HG02852 (cell line): ENCODE results near the gene OR51L1.

Source experiments
- ATAC-seq: cut with Tn5 transposase; IDR thresholded peaks from one replicate; pipeline ENCODE4 v1.9.1; 2021; ENCODE audit warnings: mild to moderate bottlenecking, moderate library complexity; ENCODE audit not compliant: unreplicated experiment

The OR51L1 gene

GRCh38 chr11:5046226-5046625 lies 51.6 kb downstream of the OR51L1 start, which contains the start of gene OR52J3:
TSS of gene OR52J3 (plus strand) at chr11:5046526. CDS start at chr11:5046526, 0 bp downstream.
- ATAC-seq, result no peak

- no peak for ATAC-seq
Observed at GRCh38 chr11:5046754-5047330, 52.2 kb downstream of the OR51L1 start.
